SHP77 (cell line): ENCODE measurements around the gene CEACAM4.
"Not testable (repeated sequence)": the region's sequence is repeated elsewhere in the genome, so short reads cannot be mapped to it uniquely, and the experiment has no call there.

Experiments
- DNase-seq, 2 experiments: peaks; one replicate each; lab custom pipeline; 2025; lab: John Stamatoyannopoulos, UW

The CEACAM4 gene

DNA sequence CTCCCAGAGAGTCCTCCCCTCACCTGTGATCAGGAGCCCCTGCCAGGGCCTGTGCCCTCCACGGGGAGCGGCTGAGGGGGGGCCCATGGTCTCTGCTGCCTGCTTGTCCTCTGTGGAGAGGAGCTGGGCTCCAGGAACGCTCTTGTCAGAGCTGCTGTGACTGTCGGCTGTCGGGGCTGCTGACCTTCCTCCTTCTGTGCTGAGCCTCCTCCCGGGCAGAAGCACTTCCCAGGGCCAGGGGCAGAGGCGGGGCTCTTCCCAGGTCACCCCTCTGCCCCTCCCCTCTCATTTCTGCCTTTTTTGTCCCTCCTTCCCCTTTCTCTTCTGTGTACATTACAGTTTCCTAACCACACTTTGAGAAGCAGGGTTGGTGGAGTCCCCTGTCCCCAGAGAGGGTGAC is at the start of gene CEACAM4:
TSS of gene CEACAM4 (minus strand) at position 198 of the 400 bp plus-strand sequence. CDS start at position 87, 111 bp downstream.
- no peak for DNase-seq

DNA sequence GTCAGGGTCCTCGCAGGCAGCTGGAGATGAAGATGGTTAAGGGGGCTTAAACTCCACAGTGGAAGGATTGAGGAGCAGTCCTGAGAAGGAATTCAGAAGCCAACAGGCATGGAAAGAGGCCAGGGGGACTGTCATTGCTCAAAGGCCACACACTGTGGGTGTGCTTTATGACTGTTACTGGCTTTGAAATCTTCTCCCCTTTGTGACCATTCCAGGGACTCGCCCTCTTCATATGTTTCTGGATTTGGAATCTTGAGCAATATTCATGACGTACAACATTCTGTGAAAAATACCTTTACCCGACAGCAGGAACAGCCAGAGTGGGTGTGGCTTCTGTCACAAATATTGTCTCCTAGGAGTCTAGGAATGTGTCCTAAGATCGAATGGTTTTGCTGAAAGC is 44.6 kb upstream of the CEACAM4 start:
- no peak for DNase-seq

DNA sequence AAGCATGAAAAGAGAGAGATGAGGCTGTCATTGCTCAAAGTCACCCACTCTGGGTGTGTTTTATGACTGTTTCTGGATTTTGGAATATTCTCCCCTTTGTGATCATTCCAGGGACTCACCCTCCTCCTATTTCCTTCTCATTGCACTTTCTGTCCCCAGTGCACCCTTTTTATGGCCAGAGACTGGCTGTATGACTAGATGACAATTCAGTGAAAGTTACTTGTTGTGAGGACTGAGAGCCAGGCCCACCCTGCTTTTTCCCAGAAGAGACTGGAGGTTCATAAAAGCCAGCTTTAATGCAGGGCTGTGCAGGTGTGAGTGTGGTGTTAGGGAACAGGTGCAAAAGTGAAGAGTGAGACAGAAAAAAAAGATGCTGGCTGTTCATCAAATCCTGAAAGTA is 43.9 kb upstream of the CEACAM4 start:
- no peak for DNase-seq

- no peak for DNase-seq
Measured at GRCh38 chr19:41668315-41668714, 41.4 kb upstream of the CEACAM4 start.

GRCh38 chr19:41666075-41666474 is 39.2 kb upstream of the CEACAM4 start:
- no peak for DNase-seq

- DNase-seq: no peak
Measured at GRCh38 chr19:41657157-41657556, 30.3 kb upstream of the CEACAM4 start.

- not testable (repeated sequence) for DNase-seq
Measured at GRCh38 chr19:41656756-41657155, 29.9 kb upstream of the CEACAM4 start.

DNA sequence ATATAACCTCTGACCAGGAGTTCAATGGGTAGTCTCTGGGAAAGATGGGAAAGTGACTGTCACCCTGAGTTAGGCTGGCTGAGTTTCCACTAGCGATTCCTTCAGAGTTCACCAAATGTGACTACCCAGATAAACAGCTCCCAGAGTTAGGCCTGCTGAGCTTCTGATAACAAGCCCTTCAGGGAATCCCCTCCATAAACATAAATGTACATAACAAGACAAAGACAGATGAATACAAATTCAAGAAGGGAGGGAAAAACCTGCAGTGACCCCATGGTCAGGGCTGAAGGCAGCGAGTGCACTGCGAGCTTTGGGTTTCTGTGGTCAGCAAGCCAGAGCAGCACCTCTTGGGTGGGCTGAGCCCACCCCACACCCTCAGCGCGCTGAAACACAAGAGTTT is 25.4 kb upstream of the CEACAM4 start:
- no peak for DNase-seq

- DNase-seq: no peak
Measured at GRCh38 chr19:41649827-41650226, 23.0 kb upstream of the CEACAM4 start.

GRCh38 chr19:41646589-41647204 is 19.8 kb upstream of the CEACAM4 start:
- no peak for DNase-seq

DNA sequence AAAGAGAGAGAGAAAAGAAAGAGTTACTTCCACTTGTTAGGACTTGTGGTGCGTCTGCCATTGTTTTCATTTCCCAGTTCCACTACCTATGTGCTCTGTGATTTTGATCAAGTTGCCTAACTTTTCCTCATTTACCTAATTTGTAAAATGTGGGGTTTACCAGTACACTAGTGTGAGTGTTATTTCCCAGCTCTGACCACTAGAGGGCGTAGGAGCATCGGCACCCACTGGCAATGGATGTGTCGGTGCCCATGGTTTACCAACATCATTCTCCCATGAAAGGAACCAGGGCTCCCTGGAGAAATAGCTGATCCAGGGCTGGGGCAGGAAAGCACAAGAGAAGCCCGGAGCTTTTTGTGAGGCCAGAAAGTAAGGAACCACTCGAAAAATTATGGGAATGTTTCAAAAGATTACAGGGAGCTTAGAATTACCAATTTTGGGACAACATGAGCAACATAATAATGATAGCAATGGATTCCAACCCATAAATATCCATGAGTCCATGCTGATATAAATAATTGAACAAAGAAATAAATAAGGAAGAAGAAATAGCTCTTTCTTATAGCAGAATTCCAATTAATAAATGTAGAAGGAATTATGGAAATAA is 15.1 kb upstream of the CEACAM4 start:
- DNase-seq: peak; percentile 47

DNA sequence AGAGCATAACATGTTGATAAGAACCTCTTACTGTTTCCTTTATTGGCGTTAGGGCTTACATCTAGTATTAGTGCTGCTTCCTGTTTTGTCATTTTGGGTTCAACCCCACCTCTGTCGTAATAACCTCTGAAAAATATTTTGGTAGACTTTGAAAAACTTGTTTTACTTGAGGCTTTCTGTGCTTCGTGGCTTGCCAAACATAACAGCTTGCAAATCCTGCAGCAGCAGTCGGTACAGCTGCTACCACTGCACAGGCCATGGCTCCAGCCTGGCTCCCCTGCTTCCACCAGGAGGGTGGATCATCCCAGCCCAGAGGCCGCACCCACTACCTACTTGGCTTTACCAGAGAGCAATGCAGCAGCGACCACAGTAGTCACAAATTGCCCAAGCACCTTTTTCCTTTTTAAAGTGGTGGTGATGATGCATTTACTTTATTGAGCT is 11.8 kb upstream of the CEACAM4 start:
- no peak for DNase-seq

DNA sequence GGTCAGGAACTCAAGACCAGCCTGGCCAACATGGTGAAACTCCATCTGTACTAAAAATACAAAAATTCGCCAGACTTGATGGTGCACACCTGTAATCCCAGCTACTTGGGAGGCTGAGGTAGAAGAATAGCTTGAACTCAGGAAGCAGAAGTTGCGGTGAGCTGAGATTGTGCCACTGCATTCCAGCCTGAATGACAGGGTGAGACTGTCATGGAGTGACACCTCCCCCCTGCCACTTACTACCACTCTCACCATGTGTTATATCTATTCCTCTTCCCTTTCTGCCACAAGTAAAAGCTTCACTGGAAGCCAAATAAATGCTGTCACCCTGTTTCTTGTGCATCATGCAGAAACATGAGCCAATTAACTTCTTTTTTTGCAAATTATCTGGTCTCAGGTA is 10.6 kb upstream of the CEACAM4 start:
- no peak for DNase-seq

- no peak for DNase-seq
Measured at GRCh38 chr19:41627966-41628675, 1.2 kb upstream of the CEACAM4 start.

DNA sequence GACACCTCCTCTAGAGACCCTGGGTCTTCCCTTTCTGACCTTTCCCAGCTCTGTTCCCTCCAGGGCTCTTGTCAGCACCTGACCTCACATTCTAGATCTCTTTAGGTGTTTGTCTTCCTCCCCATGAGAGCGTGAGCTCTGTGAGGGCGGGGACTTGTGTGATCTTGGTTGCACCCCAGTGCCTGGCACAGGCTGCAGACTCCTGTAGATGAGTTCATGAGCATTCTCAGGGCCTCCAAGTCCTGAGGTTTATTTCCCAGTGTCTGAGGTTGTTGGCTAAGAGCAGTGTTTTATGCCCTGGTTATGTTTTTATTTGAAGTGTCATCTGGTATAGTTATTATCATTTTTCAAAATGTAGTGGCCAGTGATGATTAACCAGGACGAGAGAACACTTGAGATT is 596 bp downstream of the CEACAM4 start:
- no peak for DNase-seq

- DNase-seq: no peak
Measured at GRCh38 chr19:41624937-41625336, 1.9 kb downstream of the CEACAM4 start.

- DNase-seq: no peak
Measured at GRCh38 chr19:41624515-41624914, 2.4 kb downstream of the CEACAM4 start.

DNA sequence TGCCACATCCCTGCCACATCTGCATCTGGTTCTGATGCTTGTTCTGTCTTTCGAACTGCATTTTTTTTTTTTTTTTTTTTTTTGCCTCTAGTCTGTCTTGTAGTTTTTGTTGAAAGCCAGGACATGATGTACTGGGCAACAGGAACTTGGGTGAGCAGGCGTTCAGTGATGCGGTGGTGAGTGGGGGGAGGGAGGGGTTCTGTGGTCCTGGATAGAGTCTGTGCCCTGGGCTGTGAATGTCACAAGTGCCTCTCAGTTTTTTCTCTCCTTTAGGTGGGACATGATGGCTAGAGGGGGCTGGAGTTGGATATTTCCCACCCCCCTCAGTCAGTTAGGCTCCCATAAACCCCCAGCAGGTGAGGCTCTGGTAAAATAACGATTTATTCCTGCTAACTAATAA is 3.5 kb downstream of the CEACAM4 start:
- no peak for DNase-seq

GRCh38 chr19:41621654-41622053 is 5.2 kb downstream of the CEACAM4 start:
- DNase-seq: no peak

- no peak for DNase-seq
Measured at GRCh38 chr19:41621226-41621625, 5.6 kb downstream of the CEACAM4 start.

GRCh38 chr19:41620171-41620570 is 6.7 kb downstream of the CEACAM4 start:
- DNase-seq: no peak

DNA sequence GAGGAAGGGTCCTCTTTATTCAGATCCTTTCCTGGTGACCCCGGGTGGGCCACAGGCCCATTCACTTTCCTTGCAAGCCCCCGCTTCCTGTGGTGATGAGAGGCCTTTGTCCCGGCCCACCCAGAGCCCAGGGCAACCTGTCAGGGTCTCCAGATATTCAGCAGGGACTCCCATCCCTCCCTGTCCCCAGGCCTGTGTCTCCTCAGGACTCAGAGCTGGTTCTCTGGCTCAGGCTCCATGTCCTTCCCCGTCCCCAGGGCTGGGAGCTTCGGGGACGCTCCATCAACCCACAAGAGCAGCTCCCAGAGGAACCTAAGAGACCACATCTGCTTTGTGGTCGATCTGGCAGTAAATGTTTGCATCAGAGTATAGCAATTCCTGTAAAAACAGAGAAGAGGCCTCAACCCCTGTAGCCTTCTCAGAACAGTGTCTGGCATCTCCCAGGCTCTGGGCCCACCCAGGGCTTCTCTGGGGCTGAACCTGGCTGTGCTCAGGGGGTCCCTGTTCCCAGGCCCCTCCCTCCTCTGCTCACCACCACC is 7.8 kb downstream of the CEACAM4 start:
- DNase-seq: no peak
